Measurements from ENCODE around the gene SPEM2.

Gene SPEM2

GRCh38 chr17:7403977-7404736 is 21.3 kb upstream of the SPEM2 start, which contains the start of gene TMEM256:
TMEM256 (minus strand) TSS chr17:7404097; CDS start chr17:7404084, 13 bp downstream.
- peak; percentile 100 for DNase-seq (ENCODE audit: low spot score)

- no peak for DNase-seq (ENCODE audit: low spot score)
These were observed 20.6 kb upstream of the SPEM2 start for GRCh38 chr17:7404737-7405349.

DNA sequence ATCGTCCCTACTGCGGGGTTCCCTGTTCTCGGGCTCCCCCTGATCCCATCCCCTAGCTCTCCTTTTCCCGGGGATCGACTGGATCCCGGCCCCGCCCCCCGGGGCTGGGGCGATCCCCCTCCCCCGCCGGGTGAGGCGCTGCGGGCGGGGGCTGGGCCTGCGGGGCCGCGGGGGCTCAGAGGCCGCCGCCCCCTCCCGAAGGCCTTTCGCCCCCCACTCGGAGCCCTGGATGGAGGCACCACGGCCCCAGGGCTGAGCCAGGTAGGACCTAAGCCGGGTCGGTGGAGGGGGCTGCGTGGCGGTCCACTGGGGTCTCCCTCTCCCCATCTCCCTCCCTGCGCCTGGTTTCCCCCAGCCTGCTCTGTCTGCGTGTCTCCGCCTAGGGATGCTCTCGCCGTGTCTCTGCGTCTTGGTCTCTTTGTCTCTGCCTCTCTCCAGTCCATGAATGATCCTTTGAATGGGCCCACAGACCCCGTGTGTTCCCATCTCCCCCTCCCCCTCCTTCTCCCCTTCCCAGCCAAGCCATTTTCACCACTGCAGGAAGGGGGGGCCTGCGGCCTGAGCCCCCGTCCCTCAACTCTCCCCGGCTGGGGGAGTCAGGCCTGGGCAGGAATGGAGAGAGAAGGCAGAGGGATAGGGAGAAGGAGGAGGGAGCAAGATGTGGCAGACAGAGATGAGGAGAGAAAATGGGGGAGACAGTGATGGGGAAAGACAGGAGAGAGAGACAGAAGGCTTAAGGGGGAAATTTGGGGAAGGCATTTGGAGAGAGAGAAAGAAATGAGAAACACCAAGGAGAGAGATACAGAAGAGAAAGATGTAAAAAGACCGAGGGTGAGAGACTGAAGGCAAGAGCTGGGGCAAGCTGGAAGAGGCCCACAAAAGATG is 19.8 kb upstream of the SPEM2 start:
- no peak for DNase-seq (ENCODE audit: low spot score)

DNA sequence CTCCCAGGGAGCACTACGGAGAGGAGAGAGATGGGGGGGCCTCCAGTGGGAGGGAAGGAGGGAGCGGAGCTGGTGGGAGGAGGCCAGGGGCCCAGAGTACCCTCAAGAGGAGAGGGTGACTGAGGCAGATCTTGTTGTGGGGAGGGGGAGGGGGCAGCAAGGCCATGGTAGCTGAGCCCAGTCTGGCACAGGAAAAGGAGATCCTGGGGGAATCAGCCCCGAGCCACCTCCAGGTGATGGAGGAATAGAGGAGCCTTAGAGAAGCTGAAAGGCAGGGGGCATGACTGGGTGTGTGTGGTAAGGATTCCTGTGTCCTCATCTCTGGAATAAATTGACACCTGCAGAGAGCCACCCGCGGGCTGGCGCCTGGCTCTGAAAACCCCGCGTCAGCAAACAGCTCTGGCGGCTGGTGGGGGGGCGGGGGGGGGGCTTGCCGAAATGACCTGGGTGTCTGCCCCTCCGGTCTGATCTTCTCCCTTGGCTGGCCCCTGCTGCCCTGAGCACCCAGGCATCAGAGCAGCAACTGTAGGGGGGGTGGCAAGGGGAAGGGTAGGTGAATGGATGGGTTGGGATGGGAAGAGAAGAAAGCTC is 19.1 kb upstream of the SPEM2 start:
- DNase-seq (ENCODE audit: low spot score): no peak

- no peak for DNase-seq (ENCODE audit: low spot score)
These were observed 18.3 kb upstream of the SPEM2 start for GRCh38 chr17:7407082-7407481.

- DNase-seq (ENCODE audit: low spot score): no peak
These were observed 17.7 kb upstream of the SPEM2 start, which contains the start of gene NLGN2 for GRCh38 chr17:7407485-7408251. NLGN2 (plus strand) TSS chr17:7407845; CDS start chr17:7408256, 411 bp downstream.

DNA sequence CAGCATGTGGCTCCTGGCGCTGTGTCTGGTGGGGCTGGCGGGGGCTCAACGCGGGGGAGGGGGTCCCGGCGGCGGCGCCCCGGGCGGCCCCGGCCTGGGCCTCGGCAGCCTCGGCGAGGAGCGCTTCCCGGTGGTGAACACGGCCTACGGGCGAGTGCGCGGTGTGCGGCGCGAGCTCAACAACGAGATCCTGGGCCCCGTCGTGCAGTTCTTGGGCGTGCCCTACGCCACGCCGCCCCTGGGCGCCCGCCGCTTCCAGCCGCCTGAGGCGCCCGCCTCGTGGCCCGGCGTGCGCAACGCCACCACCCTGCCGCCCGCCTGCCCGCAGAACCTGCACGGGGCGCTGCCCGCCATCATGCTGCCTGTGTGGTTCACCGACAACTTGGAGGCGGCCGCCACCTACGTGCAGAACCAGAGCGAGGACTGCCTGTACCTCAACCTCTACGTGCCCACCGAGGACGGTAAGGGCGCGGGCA is 17.1 kb upstream of the SPEM2 start:
- no peak for DNase-seq (ENCODE audit: low spot score)

GRCh38 chr17:7408863-7409262 is 16.6 kb upstream of the SPEM2 start:
- no peak for DNase-seq (ENCODE audit: low spot score)

DNA sequence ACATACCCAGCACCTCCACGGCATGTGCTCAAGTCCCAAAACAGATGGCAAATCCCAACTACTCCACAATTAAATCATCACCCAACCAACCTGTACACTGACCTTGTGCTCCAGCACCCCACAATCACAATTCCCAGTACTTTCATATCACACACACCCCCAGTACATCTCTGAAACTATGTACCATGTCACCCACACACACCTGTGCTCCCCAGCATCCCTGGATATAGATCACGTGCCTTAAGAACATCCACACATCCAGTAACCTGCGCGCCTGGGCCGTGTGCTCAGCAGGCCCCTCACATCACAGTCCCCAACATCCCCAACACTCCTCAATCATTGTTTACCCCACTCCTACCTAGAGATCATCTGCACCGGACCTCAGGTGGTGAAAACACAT is 15.7 kb upstream of the SPEM2 start:
- DNase-seq (ENCODE audit: low spot score): no peak

DNA sequence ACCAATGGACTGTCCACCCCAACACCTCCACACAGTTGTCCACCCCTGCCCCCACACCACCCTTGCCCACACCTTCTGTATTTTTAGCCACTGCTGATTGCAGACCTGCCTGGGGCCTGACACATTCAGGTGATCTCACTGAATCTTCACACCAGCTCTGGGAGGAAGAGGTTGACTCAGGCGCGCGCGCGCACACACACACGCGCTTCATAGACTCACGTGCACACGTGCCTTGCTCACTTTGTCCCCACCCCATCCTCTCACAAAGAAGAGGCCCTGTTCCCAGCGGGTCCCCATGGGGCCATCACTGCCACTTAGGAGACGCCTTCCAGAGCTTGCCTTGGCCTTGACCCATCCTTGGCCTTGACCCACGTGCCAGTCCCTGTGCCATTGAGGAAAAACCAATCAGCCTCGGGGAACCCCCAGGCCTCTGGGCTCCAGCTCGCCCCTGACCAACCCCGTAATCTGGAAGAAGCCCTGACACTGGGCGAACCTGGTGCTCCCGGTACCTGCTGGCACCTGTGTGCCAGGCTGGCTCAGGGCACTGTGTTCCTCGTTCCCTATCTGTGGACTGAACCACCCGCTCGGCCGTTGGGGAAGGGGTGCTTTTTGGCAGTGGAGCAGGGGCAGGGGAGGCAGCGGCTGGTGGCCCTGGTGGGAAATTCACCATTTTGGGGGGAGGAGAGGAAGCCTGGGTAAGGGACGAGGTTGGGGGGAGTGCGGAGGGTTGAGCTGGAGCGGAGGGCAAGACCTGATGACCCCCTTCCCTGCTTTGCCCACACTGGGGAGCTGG is 14.6 kb upstream of the SPEM2 start:
- DNase-seq (ENCODE audit: low spot score): no peak

- DNase-seq (ENCODE audit: low spot score): no peak
These were observed 14.0 kb upstream of the SPEM2 start for GRCh38 chr17:7411427-7411750.

DNA sequence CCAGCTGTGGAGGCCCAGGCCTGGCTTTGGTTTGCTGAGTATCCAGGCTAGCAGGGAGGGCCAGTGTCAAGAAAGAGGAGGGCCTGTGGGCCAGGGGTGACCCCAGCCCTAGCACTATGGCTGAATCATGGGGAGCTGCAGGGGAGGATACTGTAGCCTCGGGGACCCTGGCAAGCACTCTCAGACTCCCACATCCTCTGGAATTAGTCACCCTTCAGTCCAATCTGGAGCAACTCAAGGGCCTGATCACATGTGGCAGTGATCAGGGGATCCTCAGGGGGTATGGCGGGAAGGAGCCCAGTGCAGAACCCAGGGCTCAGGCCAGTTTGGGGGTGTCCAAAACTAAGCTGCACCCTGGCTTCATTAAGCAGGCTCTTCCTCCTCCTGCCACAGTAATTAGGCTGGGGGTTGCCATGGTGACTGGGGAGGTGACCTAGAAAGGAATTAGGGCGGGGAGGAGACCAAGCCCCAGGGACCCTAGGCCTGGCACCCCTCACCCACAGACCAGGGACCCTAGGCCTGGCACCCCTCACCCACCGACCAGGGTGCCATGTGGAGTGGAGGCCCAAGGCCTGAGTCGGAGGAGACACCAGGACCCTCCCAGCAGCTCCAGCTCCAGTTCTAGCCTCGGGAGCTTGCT is 11.9 kb upstream of the SPEM2 start:
- no peak for DNase-seq (ENCODE audit: low spot score)

DNA sequence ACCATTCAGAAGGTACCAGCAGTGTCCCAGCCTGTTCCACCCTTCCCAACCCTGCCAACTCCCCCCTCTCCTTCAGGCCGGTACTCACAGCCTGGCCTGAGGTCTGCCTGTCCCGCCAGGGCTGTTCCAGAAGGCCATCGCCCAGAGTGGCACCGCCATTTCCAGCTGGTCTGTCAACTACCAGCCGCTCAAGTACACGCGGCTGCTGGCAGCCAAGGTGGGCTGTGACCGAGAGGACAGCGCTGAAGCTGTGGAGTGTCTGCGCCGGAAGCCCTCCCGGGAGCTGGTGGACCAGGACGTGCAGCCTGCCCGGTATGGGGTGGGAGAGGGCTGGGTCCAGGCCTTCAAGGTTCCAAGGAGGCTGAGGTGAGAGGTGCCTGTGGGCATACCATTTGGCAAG is 10.6 kb upstream of the SPEM2 start:
- no peak for DNase-seq (ENCODE audit: low spot score)

DNA sequence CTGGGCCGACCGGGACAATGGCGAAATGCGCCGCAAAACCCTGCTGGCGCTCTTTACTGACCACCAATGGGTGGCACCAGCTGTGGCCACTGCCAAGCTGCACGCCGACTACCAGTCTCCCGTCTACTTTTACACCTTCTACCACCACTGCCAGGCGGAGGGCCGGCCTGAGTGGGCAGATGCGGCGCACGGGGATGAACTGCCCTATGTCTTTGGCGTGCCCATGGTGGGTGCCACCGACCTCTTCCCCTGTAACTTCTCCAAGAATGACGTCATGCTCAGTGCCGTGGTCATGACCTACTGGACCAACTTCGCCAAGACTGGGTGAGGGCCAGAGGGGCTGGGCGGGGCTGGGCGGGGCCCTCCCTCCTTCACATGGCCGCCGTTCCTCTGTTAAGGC is 9.6 kb upstream of the SPEM2 start:
- DNase-seq (ENCODE audit: low spot score): no peak

- no peak for DNase-seq (ENCODE audit: low spot score)
These were observed 9.1 kb upstream of the SPEM2 start for GRCh38 chr17:7416323-7416722.

- no peak for DNase-seq (ENCODE audit: low spot score)
These were observed 8.3 kb upstream of the SPEM2 start for GRCh38 chr17:7417056-7417655.

GRCh38 chr17:7418472-7419152 is 6.8 kb upstream of the SPEM2 start:
- DNase-seq (ENCODE audit: low spot score): no peak

DNA sequence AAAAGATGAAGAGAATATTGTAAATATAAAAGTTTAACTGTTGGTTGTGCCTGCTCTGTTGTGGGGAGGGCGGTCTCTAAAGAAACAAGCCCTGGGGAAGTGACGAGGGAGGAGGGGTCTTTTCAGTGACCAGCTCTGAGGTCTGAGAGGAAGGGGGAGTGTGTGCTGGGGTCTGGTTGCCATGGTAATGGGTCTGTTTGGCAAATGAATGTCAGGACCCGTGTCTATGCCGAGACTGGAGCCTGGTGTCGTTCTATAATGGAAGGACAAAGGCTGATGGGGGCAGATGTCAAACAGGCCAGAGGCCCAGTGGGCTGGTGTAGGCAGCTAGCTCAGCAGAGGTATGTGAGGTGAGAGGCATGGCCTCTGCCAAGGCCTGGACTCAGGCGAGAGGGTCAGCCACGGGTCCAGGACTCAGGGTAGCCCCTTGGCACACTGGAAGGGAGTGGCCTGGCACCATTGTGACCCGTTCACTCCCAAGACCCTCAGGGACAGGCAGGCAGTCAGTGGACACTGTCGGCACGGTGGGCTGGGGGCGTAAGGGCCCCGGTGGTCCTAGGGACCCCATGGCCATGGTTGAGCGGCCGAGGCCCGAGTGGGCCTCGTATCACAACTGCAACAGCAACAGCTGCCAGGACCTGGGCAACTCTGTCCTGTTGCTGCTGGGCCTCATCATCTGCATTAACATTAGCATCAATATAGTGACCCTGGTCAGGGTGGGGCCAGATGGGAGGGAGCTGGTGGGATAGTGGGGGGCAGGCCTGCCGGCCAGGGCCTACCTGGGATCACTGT is 5.4 kb upstream of the SPEM2 start, which contains the start of gene SPEM1:
Gene SPEM1, plus strand, starts transcription at position 506 of the 792 bp plus-strand sequence. Its CDS starts 61 bp downstream, at position 567.
- peak; percentile 68 for DNase-seq (ENCODE audit: low spot score)
